ENCODE data around the gene LENG1.

LENG1 gene

DNA sequence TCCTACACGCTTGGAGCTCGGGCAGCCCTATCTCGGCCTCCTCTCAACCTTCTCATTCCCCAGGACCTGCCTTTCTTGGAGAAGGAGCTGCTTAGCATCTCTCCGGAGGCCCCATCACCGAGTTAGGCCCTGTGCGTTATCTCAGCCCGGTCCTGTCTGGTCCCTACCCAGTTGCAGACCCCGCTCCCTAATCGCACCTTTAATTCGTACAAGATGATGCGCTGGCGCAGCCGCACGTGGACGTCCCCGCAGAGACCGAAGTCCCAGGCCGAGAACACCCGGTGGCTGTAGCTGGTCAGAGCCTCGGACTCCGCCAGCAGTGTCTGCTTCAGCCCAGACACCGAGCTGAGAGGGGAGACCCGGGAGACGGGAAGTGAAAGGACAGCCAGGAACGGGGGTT is 5.7 kb upstream of the LENG1 start:
- DNase-seq (ENCODE audit: low spot score), result no peak
- no peak for FAIRE-seq

DNA sequence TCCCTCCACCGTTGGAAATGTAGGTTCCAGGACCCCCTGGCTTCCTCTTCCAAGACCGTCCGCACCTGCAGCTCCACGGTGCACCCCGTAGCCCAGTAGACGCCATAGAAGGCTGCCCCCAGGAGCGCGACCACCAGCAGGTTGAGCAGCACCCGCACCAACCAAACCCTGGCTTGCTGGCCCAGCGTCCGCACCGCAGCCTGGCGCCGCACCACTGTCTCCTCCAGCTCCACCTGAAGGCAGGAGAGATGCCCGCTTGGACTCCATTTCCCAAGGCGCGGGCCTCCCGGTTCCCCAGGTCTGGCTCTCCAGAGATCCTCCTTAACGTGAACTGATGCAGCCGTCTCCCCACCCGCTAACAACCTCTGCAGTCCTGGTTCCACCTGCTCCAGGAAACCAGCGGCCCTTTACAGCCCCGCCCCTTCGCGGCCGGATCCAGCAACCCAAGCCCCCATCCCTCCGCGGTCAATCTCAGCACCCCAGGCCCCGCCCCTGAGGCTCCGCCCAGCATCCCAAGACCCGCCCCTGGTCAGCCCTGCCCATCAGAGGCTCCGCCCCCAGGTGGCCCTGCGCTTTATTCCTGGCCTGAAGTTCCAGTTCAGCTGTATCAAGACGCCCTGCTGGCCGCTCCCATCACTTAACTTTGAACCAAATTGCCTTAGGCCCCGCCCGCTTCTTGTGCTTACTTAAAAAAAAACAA is 5.0 kb upstream of the LENG1 start:
- FAIRE-seq (no peak), DNase-seq (ENCODE audit: low spot score) (no peak)

DNA sequence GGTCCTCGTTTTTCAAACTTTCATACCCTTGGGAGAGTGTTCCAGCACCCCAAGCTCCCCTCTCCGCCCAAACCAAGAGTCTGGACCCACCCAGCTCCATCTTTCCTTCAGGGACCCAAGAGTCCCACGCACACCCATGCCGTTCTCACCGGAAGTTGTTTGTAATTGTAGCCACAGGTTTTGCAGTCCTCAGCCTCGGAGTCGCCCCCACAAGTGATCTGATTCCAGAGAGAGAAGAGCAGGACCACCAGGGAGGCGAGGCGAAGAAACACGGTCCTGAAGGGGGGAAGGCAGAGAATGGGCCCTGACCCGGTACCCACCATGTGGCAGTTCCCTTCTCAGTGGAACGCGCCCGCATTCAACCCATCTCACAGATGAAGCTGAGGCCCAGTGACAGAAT is 3.4 kb upstream of the LENG1 start:
- FAIRE-seq (no peak), DNase-seq (ENCODE audit: low spot score) (no peak)

DNA sequence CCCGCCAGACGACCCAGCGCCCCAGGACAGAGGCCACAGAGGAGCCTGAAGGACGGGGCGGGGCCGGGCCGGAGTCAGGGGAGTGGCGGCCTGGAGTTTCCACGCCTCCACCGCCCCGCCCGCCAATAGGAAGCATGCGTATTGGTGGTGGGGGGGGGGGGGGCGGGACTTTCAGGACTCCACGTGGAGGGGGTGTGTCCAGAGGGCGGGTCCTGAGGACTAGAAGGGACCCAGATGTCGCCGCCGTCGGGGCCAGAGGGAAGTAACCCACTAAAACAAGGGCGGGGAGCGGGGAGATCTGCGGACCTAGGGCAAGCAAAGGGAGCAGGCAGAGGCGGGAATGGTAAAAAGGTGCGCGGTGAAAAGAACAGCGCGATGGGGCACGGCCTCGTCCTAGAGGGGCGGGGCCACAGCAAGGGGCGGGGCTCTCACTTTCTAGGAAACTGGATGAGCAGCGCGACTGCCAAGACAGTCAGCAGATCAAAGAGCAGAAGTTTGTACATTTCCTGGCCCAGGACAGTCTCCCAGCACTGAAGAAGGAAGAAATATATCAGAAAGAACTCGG is 2.8 kb upstream of the LENG1 start:
- no peak for DNase-seq (ENCODE audit: low spot score)
- FAIRE-seq, result no peak

DNA sequence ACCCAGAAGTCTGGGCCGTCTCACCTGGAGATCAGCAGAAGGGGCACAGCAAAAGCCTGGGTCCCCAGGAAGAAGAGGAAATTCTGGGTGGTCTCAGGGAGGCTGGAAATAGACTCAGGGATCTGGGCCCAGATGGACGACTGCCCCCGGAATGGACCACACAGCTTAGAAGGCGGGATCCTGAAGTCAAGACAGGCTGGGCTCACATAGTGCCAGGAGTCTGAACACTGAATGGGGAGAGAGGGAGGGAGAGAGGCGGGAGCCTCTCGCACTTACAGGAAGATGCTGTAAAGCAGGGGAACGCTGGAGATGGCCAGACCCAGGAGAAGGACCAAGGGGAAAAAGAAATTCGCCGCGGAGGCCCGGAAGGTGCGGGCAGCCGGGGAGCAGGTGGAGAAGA is 1.3 kb upstream of the LENG1 start:
- FAIRE-seq, result no peak

DNA sequence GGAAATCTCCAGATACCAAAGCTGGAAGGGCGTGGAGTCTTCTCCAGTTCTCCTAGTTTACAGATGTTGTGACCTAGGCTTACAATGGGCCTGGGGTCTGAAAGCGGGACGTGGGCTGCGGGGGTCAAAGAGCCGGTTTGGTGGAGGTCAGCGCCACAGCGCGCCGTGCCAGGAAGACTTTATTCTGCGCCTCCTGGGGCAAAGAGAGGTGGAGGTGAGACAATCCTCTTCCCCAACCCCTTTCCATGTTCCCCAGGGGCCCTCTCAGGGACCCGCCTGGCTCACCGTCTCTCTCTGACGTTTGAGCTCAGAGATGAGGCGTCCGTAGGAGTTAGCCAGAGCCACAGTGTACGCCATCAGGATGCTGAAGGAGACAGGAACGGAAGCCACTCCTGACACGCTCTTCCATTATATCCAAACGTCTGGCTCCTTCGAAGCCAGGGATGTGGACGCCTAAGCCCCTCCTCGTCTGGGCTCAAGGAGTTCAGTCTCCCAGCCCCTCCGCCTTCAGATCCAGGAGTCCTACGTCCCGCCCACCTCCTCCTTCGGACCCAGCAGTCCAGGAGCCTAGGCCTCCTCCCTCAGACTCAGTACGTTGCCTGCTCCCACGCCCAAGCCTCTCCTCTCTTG is 776 bp upstream of the LENG1 start:
- FAIRE-seq, result no peak
- DNase-seq (ENCODE audit: low spot score), result peak; percentile 14

More for the DNA sequence above, 1.3 kb upstream of the LENG1 start:
- no peak for DNase-seq (ENCODE audit: low spot score)

DNA sequence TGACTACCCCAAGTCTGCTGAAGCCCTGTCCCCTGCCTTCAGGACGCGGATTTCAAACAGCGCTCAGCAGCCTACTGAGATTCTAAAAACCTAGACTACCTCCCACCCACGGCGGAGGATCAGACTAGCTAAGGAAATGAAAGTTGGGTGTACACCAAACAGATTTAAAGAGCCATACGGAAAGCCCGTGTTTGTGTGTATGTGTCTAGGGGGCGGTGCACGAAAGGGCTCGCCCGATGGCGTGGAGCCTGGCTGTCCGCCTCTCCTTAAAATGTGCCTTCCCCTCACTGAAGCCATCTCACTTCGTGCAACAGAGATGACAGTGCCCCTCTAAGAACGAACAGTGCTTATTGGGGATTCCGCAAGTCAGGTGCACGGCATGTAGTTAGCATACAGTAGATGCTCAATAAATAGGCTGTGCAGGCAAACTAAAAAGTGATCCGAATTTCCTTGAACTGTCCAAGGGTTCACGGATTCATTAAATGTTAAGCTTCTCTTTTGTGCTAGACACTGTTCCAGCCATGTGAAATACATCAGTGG is 639 bp downstream of the LENG1 start:
- FAIRE-seq, result no peak

DNA sequence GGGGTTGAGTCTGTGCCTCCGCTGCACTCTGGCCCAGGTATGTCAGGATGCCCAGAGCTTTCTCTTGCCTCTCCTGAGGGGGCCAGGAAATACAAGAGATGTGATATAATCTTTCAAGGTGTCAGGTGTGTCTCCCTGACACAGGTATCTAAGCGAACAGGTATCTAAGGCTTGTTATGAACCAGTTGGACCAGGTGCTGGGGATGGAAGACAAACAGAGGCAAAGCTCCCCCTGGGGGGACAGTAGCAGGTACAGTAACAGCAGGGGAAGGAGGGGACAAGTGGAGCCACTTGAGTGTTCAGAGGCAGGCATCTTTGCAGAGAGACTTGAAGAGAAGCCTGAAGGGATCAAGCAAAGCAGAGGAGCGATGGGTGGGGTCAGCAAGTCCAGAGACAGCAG is 2.6 kb downstream of the LENG1 start:
- FAIRE-seq, result no peak

More for the DNA sequence above, 639 bp downstream of the LENG1 start:
- no peak for DNase-seq (ENCODE audit: low spot score)

DNA sequence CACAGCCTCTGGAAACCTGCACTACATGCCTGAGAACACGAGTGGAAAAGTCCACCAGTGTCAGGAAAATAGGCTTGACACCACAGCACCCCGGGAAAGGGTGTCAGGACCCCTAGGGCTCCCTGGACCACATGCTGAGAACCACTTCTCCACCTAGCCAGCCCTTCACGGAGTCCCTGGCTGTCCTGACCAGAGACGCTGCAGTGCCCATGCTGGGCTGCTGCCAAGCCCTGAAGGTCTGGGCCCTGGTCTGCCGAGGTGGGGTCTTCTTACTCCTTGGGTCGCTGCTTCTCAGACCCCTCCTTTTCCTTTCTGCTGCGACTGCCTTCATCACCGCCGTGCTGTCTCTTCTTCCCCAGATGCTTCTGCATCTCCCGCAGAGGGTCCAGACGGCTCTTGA is 3.0 kb downstream of the LENG1 start:
- FAIRE-seq, result no peak
- no peak for DNase-seq (ENCODE audit: low spot score)

More for the DNA sequence above, 2.6 kb downstream of the LENG1 start:
- DNase-seq (ENCODE audit: low spot score), result no peak

DNA sequence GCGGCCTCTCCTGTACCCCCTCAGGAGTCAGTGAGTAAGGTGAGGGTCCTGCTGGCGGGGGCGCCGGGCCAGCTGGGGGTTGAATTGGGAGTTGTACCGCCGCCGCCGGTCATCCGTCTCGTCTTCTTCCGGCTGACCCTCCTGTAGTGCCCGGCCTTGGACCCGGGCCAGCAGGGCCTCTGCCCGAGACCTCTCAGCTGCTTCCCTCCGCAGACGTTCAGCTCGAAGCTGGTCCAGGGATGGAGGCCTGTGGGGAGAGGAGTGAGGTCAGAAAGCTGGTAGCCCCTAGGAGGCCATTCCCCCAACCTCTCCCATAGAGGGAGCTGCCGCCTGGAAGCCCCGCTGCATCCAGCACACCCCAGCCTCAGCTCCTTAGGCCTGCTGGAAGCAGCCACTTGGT is 3.8 kb downstream of the LENG1 start:
- FAIRE-seq (no peak), DNase-seq (ENCODE audit: low spot score) (no peak)

DNA sequence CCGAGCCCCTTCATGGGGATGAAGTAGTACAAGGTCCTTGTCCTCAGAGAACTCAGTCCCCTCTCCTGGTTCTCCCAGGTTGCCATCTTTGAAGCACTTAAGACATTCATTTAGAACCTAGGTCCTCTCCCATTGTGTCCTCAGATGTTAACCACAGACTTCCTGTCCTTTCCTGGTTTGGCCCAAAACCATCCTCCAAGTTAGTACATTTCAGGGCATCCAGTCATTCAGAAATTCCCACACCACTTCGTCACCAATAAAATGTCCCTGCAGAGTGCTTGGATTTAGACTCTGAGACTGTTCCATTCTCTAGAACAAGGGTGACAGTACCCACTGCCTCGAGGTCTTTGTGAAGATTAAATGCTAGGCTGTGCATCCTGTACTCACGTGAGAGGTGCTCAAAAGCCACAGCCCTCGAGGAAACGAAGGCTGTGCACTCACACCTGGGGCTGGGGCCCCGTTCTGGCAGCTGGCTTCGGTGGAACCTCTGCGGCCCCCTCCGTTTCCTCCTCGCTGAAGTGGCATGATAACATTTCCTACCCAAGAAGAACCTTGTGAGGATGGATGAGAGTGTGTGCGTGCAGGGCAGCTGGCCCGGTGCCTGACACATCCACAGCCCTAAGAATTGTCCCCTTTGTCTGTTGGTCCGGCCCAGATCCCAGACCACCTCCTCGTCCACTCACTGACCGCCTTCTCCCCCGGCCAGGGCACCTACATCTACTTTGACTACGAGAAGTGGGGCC is 4.7 kb downstream of the LENG1 start:
- DNase-seq (ENCODE audit: low spot score), result no peak
- FAIRE-seq, result no peak

DNA sequence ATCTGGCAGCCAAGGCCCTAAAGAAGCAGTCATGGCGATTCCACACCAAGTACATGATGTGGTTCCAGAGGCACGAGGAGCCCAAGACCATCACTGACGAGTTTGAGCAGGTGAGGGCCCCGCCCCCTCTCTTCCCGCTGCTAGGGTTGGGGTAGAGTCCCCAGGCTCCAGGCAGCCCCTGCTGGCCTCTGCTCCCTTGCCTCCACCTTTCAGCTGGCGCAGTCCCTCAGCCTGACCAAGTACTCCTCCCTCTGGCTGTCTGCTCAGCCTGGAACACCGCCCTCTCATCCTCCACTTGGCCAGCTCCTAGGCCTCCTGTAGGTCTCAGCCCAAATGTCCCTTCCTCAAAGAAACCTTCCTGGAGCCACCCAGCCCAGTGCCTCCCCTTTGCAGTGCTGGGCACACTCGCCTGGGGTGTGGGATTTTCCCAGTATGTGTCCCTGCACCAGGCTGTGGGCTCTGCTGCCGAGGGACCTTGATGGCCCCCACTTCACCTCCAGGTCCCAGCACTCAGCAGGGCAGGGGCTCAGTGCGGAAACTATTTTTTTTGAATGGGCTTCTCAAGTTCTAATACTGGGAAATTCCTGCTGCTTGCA is 5.7 kb downstream of the LENG1 start:
- FAIRE-seq, result no peak

DNA sequence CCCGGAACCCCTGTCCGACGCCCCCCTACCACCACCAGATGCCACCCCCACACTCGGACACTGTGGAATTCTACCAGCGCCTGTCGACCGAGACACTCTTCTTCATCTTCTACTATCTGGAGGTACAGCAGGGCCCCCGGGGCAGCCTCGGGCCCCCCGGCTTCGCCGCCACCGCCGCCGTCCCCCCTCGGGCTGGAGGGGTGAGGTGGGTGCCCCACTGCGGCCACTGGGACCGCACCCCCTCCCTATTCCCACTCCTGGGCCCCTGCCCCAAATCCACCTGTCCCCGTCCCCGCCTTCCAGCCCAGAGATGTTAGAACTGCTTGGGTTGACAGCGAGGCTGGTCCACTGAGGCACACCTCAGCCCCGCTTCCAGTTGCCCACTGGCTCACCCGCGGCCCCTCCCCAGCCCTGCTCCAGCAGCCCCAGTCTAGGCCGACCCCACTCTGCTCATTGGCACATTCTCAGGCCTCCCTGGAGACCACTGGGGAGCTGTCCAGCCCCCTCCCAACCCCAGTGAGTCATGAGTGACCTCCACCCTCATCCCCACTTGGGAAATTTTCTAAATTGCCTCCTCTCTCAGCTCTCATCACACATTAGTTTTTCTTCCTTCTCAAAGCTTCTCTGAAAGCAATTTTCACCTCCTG is 6.5 kb downstream of the LENG1 start:
- no peak for FAIRE-seq

More for the DNA sequence above, 5.7 kb downstream of the LENG1 start:
- no peak for DNase-seq (ENCODE audit: low spot score)

DNA sequence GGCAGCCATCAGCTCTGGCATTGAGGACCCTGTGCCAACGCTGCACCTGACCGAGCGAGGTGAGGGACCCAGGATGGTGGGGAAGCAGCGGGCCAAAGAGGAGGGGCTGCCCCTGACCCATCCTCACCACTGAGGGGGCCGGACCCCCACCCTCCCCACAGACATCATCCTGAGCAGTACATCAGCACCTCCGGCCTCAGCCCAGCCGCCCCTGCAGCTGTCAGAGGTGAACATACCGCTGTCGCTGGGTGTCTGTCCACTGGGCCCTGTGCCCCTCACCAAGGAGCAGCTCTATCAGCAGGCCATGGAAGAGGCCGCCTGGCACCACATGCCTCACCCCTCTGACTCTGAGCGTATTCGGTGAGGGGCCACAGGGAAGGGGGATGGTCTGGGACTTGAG is 7.3 kb downstream of the LENG1 start:
- DNase-seq (ENCODE audit: low spot score) (no peak), FAIRE-seq (no peak)

More for the DNA sequence above, 6.5 kb downstream of the LENG1 start:
- no peak for DNase-seq (ENCODE audit: low spot score)

DNA sequence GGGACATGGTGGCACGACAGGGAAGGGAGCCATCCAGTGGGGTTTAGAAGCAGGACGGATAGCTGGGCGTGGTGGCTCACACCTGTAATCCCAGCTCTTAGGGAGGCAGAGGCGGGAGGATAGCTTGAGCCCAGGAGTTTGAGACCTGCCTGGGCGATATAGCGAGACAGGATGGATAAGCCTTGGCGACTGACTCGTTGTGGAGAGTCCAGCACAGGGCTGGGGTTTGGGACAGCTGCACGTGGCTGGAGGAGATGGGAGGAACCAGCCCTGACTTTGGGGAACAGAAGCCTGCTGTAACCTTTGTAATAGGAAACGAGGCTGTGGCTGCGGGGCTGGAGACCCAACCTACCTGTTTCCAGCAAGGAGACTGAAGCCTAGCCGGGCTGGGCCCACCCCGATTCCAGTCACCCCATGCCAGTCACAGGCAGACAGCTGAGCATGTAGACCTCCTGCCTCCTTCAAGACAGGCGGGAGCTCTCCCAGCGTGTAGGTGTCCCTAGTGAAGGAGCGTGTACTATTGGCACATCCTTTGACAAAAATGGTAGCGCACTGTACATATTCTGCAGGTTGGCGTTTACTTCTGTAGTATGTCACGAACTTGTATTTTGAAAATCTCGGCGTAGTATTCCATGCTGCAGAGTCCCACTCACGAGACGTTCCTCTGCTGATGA is 8.0 kb downstream of the LENG1 start:
- DNase-seq (ENCODE audit: low spot score), result no peak
- FAIRE-seq, result no peak

DNA sequence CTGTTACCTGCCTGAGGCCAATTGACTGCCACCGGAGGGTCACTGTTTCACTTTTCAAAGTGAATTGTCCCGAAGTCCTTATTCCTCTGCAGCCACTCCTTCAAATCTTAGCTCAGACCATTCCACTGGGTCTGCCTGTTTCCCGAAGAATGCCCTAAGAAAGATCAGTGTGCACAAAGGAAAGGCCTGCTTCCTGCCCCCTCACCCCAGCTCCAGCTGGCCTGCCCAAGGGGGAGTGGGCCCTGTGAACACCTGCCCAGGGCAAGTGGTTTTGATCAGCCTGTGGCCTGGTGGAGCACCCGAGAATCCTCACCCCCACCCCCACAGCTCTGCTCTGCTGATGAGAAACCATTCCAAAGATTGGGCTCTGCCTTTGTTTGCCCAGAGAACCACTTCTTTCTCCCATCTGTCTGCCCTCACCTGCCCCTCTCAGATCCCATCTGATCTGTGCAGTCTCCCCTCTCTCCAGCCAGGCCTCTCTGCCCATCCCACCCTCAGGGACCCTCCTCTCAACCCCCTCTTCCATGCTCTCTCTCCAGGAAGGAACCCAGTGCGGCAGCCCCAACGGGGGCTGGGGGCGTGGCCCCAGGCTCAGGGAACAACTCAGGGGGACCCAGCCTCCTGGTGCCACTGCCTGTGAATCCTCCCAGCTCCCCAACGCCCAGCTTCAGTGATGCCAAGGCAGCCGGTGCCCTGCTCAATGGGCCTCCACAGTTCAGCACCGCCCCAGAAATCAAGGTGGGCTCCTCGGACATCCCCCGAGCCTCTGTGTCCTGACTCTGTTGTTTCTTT is 10.3 kb downstream of the LENG1 start:
- FAIRE-seq (no peak), DNase-seq (ENCODE audit: low spot score) (no peak)

DNA sequence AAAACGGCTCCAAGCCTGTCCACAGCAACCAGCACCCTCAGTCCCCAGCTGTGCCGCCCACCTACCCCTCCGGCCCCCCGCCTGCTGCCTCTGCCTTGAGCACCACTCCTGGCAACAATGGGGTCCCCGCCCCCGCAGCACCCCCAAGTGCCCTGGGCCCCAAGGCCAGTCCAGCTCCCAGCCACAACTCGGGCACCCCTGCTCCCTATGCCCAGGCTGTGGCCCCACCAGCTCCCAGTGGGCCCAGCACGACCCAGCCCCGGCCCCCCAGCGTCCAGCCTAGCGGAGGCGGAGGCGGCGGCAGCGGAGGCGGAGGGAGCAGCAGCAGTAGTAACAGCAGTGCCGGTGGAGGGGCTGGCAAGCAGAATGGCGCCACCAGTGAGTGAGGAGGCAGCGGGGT is 11.4 kb downstream of the LENG1 start:
- FAIRE-seq, result no peak
- no peak for DNase-seq (ENCODE audit: low spot score)

DNA sequence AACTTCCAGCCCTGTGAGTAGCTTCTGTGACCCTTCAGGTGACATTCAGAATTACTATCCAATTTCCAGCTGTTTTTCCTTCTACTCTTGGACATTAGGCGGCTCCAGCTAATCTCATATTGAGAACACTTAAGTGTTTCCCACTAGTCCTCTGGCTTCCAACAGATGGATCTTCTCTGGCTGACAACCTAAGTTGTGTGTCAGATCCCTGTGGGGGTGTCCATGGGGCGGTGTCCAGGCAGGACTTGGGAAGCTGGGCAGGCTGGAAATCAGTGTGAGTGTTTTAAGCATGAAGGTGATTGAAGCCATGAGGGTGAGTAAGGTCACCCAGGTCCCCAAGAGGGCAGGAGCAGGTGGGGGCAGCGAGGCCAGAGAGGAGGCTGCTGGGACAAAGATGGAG is 11.8 kb downstream of the LENG1 start:
- FAIRE-seq, result no peak
- DNase-seq (ENCODE audit: low spot score), result no peak

DNA sequence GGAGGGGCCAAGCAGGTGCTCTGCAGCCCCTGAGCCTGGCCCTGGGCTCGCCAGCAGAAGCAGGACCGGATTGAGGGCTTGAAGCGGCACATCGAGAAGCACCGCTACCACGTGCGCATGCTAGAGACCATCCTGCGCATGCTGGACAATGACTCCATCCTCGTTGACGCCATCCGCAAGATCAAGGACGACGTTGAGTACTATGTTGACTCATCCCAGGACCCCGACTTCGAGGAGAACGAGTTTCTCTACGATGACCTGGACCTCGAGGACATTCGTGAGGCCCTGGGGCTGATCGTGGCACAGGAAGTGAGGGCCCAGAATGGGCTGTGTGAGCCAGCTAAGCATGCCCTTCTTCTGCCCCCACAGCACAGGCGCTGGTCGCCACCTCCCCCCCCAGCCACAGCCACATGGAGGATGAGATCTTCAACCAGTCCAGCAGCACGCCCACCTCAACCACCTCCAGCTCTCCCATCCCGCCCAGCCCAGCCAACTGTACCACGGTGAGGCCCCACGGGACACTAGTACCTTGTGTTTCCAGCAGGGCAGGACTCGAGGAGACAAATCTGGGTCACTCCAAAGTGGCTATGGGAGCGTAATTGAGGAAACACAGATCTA is 13.9 kb downstream of the LENG1 start:
- FAIRE-seq, result no peak
- DNase-seq (ENCODE audit: low spot score), result no peak
